GM13976 (cell line): ENCODE data around the gene TEC.

Experiments
- DNase-seq: peaks from one replicate; pipeline ENCODE4 v3.0.0; 2012; ENCODE audit warnings: low spot score
- CTCF ChIP-seq: IDR thresholded peaks from 2 replicates; pipeline ENCODE4 v1.5.1; 2012; ENCODE audit warnings: borderline replicate concordance, mild to moderate bottlenecking; ENCODE audit not compliant: insufficient read depth; ENCODE audit errors: extremely low read depth, missing control alignments, control extremely low read depth
- in situ Hi-C: fragments of 300-500 bp; cut with MboI; formaldehyde crosslinking; loops from one replicate; pipeline ENCODE4 v1.12.0; 2022; ENCODE audit warnings: low sequenced_read_pairs, mixed read lengths, inconsistent platforms; ENCODE audit not compliant: unreplicated experiment

The TEC gene

DNA sequence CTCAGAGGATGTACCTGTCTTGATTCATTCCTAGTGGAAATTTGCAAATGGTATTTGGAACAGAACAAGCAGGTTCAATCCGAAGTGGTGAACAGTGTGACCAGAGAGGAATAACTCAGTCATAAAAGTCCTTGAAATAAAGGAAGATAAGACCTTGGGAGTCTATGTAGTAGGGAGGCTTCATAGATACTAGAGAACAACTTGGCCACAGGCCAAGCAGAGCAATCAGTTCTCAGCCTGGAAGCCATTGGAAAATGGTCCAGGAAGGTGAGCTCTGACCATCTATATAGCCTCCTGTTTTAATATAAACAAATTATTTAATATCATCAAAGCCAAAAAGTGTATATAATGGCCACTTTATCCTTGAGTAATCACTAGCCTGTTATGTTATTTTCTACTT lies 146.9 kb downstream of the TEC start:
- TF ChIP-seq CTCF: no peak
- in situ Hi-C loops: loop anchor here (25.0 kb wide), 1 partner anchor 840 kb away; no protein-coding TSS in a partner anchor
- no peak for DNase-seq

DNA sequence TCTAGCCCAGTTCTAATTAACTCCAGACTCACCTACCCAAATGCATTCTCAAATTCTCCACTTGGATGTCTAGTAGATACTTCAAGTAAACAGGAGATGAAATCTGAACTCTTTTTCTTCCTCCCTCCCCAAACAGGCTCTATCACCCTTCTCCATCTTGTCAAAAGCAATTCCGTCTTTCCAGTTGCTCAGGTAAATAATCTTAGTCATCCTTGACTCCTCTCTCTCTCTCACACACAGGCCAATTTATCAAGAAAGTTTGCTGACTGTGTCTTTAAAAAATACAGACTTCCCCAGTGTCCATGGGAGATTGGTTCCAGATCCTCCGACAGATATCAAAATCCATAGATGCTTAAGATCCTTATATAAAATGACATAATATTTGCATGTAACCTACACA lies 148.5 kb downstream of the TEC start:
- in situ Hi-C loops: loop anchor here (25.0 kb wide), 1 partner anchor 841 kb away; no protein-coding TSS in a partner anchor
- no peak for TF ChIP-seq CTCF
- DNase-seq: no peak

DNA sequence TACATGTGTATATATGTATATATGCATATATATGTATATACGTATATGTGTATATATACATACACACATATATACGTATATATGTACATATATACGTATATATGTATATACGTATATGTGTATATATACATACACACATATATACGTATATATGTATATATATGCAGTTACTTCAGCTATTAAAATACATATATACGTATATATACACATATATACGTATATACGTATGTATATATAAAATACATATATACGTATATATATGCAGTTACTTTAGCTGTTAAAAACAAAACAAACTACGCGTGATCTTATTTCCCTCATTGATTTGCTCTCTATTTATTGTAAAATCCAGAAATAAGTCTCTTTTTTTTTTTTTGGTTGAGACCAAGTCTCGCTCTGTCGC lies 149.5 kb downstream of the TEC start:
- no peak for DNase-seq
- no peak for TF ChIP-seq CTCF
- in situ Hi-C loops: loop anchor here (25.0 kb wide), 1 partner anchor 842 kb away; no protein-coding TSS in a partner anchor

DNA sequence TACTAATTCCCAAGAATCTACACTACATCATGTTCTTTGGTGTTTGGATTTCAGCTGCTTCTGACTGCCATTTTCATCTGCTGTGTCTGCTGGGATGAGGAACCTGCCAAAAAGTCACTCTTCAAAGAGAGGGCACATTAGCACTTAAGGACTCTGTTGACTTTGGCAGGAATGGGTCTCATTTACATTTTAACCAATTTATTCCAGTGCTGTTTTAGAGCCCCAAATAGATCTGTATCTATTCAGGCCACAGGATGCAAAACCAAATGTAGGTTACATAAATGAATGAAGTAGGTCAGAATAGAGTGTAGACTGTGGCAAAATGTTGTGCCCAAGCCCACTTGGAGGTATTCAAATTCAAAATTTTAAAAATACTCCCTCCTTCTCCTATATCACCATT lies 150.0 kb downstream of the TEC start:
- in situ Hi-C loops: loop anchor here (25.0 kb wide), 1 partner anchor 843 kb away; no protein-coding TSS in a partner anchor
- no peak for TF ChIP-seq CTCF
- DNase-seq: no peak

DNA sequence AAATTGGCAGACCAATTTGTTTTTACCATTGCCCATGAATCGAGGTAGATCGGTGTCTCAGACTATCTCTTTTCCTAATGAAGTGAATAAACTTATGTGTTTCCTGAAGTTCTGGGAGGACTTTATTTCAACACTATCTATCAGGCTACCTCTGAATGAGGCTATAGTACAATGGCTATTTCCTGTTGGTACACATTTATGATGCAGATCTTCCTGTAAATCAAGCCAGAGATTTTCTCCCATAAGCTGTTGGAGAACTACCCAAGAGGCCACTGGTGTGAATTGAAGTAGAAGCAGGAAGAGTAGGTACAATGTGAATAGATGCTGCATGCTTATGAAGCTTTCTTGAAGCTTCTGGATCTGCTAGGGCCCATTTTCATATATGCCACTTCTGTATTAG lies 151.6 kb downstream of the TEC start:
- DNase-seq: no peak
- in situ Hi-C loops: loop anchor here (25.0 kb wide), 1 partner anchor 844 kb away; no protein-coding TSS in a partner anchor
- no peak for TF ChIP-seq CTCF

GRCh38 chr4:48116582-48116981 lies 153.1 kb downstream of the TEC start:
- no peak for TF ChIP-seq CTCF
- in situ Hi-C loops: loop anchor here (25.0 kb wide), 1 partner anchor 846 kb away; no protein-coding TSS in a partner anchor
- no peak for DNase-seq
